Activated CD8-positive, alpha-beta memory T cell treated with anti-CD3 and anti-CD28 coated beads for 4 hours (primary cell): ENCODE results near the gene TULP4.
"Not testable (repeated sequence)": the region's sequence is repeated elsewhere in the genome, so short reads cannot be mapped to it uniquely, and the experiment has no call there.

Source experiments
- DNase-seq, 2 donors: peaks; one replicate each; pipeline ENCODE4 v3.0.0-alpha.2; 2020; ENCODE audit warnings: low read depth in 2 of 2

TULP4 gene

DNA sequence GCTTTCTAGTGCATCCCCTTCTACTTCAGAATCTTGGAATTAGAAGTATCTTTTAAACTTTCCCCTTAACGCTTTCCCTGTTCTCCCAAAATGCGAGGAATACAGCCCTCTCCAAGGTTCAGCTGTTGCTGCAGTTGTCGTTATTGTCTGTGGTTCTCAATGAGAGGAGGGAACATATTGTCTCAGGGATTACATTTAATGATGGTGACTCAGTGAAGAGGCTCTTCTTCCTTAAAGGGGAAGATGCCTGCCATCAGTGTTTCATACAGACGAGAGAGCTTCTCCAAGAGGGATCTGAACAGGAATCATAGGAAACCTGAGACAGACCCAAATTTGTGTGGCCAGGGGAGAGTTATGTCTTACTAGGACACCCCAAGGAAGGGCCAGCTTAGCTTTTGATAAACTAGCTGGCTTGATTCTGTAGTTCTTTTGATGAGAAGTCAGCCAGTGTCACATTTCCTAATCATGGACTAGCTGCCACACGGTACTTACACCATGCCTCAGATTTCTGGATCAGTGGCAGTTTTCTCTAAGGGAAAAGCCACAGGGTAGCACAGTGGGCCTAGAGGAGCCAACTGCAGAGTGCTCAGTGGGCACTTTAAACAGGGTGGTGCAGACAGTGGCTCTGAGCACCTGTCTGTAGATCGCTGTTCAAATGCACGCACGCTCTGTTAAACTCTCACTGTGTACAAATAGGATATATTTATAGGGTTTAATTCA, 187.9 kb downstream of the TULP4 start:
- DNase-seq, result no peak

DNA sequence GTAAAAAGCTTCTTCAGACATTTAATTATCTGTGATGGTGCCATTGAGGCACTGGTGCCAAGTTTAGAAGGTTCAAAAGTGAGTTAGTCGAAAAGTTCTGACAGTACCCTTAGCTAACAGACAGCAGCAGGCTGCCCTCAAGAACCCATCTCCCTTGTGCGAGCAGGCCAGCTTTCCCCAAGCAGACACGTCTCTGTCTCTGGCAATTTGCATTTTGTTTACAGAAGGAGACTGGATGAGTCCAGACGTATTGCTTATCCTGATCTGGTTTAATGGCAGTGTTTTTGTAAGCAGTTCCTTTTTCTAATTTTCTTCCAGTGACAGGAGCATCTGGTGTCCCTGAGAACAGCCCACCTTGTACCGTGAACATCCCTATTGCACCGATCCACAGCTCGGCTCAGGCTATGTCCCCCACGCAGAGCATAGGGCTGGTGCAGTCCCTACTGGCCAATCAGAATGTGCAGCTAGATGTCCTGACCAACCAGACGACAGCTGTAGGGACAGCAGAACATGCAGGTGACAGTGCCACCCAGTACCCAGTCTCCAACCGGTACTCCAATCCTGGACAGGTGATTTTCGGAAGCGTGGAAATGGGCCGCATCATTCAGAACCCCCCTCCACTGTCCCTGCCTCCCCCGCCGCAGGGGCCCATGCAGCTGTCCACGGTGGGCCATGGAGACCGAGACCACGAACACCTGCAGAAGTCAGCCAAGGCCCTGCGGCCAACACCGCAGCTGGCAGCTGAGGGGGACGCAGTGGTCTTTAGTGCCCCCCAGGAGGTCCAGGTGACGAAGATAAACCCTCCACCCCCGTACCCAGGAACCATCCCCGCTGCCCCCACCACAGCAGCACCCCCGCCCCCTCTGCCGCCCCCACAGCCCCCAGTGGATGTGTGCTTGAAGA, 189.3 kb downstream of the TULP4 start:
- no peak for DNase-seq

DNA sequence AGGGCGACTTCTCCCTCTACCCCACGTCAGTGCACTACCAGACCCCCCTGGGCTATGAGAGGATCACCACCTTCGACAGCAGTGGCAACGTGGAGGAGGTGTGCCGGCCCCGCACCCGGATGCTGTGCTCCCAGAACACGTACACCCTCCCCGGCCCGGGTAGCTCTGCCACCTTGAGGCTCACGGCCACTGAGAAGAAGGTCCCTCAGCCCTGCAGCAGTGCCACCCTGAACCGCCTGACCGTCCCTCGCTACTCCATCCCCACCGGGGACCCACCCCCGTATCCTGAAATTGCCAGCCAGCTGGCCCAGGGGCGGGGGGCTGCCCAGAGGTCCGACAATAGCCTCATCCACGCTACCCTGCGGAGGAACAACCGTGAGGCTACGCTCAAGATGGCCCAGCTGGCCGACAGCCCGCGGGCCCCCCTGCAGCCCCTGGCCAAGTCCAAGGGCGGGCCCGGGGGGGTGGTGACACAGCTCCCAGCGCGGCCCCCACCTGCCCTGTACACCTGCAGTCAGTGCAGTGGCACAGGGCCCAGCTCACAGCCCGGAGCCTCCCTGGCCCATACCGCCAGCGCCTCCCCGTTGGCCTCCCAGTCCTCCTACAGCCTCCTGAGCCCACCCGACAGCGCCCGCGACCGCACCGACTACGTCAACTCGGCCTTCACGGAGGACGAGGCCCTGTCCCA, 190.1 kb downstream of the TULP4 start:
- no peak for DNase-seq

DNA sequence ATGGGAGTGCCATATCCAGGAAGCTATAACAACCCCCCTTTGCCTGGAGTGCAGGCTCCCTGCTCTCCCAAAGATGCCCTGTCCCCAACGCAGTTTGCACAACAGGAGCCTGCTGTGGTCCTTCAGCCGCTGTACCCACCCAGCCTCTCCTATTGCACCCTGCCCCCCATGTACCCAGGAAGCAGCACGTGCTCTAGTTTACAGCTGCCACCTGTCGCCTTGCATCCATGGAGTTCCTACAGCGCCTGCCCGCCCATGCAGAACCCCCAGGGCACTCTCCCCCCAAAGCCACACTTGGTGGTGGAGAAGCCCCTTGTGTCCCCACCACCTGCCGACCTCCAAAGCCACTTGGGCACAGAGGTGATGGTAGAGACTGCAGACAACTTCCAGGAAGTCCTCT, 191.0 kb downstream of the TULP4 start:
- no peak for DNase-seq

DNA sequence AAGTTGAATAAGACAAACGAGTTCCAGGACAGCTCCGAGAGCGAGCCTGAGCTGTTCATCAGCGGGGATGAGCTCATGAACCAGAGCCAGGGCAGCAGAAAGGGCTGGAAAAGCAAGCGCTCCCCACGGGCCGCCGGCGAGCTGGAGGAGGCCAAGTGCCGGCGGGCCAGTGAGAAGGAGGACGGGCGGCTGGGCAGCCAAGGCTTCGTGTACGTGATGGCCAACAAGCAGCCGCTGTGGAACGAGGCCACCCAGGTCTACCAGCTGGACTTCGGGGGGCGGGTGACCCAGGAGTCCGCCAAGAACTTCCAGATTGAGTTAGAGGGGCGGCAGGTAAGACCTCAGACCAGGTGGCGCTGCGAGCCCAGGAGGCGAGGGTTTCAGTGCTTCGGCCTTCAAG, 191.6 kb downstream of the TULP4 start:
- no peak for DNase-seq

DNA sequence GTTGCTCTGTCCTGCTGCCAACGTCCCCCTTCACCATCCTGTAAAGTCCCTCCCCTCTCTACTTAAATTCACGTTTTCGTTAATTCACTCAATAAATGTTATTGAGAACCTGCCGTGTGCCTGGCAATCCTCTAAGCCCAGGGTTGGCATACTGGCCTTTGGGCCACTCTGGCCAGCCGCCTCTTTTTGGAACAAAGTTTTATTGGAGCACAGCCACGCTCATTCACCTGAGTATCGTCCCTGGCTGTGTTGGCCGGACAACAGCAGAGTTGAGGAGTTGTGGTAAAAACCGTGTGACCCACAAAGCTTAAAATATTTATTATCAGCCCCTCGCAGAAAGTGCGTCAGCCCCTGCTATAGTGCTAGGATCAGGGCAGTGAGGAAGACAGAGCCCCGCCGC, 192.9 kb downstream of the TULP4 start:
- DNase-seq, result no peak

DNA sequence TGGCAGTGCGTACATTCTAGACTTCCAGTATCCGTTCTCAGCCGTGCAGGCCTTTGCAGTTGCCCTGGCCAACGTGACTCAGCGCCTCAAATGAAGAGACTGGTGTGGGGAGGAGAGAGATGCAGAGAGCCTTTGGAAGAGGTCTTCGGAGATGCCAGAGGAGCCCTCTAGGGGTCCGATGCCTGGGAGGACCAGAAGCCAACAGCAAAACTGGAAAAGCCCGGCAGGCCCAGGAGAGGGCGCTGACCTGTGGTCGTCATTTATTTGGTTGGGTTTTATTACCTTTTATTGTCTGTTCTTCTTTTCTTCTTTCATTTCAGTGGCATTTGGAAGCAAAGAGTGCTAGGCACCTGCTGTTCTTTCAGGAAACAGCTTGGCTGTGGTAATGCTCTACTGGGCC, 194.3 kb downstream of the TULP4 start:
- no peak for DNase-seq

DNA sequence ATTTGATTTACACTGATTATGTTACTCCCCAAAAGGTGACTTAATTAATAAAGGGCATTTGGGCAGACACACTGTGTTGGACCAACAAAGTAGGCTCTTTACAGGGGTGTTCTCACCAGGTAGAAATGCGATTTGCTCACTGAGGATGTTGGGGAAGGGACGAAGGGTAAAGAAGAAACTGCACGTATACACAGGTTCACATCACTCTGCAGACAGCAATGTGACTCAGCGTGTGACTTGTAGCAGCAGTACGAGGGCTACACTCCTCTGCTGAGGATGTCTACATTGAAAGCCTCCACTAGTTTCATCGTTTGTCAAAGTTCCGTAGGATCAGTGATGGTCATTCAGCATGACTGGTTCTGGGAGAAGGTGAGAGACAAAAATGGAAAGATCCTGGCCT, 194.9 kb downstream of the TULP4 start:
- DNase-seq, result no peak

DNA sequence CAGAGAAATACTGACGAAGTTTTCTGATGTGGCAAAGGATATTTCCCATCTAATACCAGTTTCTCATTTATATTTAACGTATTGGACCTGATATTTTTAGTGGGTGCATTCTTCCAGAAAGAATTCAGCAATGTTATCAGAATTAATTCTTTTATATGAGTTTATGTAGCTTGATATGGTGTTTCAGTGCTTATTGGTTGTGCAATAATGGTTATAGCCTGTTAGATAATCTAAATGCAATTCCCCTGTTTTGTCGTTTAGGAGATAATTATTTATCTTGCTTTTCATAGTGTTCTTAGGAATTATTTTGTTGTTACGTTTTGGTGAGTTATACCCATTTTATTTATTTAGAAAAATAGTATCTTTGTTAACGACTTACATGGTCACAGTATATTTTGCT, 196.2 kb downstream of the TULP4 start:
- no peak for DNase-seq

DNA sequence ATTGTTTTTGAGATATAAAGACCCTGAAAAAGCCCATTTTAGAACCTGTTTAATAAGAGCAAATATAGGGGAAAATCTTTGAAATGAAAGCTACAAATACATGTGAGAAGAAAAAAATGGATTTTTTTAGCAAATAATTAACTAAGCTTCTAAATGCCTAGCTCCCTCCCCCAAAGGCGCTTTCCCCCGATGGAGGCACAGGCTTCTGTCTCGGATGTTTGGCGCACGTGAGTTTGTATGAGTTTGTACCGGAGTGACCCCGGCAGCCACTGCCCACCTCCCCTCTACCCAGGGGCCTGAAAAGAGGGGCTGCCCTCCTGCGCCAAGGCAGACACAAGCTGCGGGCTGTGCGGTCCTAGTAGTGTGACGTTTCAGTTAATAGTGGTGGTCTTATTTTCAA, 197.2 kb downstream of the TULP4 start:
- no peak for DNase-seq

DNA sequence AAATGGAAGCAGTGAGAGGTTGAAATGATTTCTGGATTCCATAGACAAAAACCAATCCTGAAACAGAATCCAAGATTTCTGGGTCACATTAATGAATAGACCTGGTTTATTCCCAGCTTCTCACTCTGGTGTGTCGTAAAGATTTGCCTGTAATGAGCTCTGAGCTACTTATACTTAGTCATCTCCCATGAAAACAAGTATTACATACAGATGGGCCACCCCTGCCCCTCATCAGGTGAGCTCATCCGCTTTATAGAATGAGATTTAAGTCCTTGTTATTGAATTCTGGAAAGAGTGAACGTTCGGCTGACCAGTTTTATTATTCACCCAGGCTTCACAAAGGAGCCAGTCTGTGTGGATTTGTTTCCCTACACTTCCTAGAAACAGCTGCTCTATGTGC, 200.5 kb downstream of the TULP4 start:
- no peak for DNase-seq

DNA sequence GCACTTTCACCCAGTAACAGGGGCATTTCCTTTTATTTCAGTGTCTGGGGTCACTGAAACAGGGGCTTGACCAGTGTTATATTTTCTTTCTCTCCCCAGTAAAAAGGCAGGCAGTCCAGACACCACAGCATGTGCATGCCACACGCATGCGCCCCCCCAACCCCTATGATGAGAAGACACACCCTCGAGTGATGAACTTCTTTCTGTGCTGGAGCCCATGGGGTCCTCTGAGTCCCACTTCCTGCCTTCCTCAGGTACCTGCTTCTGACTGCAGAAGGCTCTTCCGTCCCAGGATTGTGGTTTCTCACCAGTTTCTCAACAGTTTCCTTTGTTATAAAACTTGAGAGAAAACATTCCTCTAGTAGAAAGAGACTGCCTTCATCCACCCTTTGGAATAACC, 201.9 kb downstream of the TULP4 start:
- no peak for DNase-seq

DNA sequence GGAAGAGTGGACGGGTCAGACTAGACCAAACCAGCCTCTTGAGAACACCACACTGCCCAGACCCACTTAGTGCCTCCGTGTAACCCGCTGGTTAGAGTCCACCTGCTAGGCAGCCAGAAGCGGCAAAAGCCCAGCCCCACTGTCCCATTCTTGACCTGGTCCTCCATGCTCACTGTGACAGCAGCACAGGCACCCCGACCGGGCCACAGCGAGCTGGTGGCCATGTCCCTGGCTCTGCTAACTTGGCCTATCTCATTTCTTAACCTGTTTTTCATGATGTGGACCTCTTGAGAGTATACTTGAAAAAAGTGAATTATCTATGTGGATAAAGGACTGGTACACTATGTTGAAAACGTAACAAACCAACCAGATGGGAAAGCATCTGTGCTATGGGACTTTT, 202.7 kb downstream of the TULP4 start:
- DNase-seq, result no peak

DNA sequence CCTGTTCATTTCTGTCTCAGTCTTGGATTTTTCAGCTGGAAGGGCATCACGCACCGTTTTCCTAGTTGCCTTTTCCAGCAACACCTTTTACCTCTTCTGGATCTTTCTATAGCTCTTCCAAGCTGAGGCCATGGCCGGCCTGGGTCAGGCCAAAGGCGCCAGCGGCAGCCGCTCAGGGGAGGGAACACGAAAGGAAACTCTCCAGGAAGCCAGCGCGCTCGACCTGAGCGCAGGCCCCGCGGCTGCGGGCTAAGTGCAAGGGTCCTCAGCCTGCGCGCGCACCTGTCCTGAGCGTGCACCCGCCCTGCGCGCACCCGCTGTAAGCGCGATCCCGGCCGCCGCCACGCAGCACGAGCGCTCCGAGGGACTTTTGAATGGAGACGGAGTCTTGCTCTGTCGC, 203.8 kb downstream of the TULP4 start:
- DNase-seq, result no peak

DNA sequence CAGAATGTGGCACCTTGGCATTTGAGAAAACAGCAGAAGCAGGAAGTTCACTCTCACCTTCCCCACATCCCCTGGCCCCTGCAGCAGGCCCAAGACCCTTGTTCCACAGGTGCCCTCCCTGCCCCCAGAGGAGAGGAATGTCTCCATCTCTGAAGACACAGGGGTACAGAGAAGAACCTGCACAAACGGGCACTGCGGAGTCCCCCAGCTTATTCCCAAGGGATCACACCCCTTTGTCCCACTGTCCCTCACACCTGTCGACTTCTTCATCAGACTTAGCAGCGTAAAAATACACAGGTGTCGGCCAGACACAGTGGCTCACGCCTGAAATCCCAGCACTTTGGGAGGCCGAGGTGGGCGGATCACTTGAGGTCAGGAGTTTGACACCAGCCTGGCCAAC, 204.8 kb downstream of the TULP4 start:
- DNase-seq, result no peak

DNA sequence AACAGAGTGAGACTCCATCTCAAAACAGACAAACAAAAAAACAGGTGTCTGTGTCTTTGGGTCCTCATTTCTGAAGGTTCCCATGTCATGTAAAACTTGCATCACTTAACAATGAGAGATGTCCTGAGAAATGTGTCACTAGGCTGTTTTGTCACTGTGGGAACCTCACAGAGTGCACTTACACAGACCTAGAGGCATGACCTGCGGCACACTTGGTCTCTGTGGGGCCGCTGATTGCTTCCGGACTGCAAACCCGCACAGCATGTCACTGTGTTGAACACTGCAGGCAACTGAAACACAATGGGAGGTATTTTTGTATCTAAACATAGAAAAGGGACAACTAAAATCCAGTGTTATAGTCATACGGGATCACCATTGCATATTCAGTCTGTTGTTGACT, 205.3 kb downstream of the TULP4 start:
- no peak for DNase-seq

DNA sequence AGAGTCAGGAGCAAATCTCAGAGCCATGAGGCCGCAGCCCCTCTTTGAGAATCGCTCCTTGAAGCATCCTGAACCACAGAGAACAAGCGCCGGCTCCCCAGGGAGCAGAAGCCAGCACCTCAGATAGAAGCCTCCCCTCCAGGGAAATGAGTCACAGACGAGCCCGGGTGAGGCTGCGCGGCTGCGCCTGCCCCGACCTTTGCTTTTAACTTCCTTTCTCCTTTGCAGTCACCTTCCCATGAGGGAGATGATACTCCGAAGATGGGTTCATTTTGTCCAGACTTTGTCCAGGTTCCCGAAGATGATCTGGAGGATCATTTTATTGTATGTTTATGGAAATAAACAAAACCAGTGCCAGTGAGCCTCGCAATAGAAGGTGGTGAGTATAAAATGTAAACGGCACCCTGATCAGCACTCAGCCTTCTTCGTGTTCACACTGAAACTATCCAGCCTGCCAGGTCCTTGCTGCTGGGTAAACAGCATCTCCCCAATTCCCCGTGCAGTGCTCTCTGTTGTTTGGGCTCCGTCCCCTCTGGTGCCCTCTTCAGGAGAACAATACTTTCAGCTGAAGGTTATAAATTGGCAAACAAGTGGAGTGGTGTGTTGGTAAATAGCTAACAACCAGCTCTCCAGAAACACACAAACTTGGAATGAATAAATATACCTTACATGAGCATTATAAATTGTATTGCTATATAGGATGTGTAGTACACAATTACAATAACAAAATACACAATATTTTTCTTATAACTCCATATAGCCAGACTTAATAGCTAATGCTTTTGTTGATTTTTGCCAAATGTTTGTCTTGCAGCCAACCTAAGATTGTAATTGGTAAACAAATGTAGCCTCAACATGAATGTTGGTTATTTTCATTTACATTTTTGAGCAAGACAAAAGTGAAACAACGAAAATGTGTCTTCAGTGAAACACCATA, 206.2 kb downstream of the TULP4 start:
- no peak for DNase-seq

DNA sequence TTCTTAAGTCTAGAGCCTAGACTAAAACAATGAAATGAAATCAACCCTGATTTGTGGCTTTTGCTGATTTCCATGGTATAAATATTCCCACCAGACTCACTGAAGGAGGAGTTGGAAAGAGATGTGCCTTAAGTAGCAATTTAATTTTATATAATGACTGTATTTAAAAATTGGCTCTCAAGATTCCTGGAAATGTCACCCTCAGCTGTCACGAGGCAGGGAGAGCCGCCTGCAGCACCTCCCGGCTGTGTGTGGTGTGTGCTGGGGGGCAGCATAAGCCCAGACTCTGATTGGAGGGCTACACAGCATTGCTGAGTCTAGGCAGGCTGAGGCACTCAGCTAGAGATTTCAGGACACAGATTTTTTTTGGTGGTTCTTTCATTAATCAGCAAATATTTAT, 207.0 kb downstream of the TULP4 start:
- no peak for DNase-seq

DNA sequence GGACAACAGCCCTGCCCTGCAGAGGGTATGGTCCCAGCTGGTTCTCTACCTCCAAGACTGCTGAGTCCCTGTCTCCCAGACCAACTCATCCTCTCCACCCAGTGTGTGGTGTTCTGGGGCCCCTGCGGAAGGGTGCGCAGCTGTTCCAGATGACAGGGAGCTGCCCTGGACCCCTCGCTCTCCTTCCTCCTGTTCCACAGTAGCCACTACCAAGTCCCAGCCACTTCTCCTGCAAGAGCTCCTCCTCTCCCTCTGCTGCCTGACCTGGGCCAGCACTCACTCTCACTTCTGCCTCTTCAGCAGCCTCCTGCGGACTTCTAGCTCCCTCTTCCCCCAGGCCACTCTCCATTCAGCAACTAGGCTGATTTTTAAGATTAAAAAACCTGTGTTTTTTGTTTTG, 207.5 kb downstream of the TULP4 start:
- DNase-seq, result no peak

DNA sequence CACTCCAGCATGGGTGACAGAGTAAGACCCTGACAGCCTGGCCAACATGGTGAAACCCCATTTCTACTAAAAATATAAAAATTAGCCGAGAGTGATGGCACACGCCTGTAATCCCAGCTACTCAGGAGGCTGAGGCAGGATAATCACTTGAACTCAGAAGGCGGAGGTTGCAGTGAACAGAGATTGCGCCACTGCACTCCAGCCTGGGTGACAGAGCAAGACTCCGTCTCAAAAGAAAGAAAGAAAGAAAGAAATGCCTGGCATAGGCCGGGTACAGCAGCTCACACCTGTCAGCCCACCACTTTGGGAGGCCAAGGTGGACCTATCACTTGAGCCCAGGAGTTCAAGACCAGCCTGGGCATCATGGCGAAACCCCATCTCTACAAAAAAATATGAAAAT, 208.7 kb downstream of the TULP4 start:
- DNase-seq, result not testable (repeated sequence)

DNA sequence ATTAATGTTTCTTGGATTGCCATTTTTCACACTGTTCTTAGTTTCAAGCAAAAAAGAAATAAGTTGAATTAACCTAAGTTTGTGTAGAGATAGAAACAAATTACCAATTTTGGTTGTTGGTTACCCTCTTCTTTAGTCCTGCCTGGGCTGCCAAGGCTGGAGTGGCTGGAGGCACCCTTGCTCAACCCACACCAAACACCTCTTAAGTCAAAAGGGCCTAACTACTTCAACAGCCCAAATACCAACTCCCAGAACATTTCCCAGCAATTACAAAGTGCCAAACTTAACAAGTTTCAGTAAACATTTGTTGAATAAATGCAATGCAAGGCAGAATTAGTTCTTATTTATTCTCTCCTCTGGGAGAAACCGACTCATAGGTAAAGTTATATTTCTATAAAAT, 209.5 kb downstream of the TULP4 start:
- no peak for DNase-seq

DNA sequence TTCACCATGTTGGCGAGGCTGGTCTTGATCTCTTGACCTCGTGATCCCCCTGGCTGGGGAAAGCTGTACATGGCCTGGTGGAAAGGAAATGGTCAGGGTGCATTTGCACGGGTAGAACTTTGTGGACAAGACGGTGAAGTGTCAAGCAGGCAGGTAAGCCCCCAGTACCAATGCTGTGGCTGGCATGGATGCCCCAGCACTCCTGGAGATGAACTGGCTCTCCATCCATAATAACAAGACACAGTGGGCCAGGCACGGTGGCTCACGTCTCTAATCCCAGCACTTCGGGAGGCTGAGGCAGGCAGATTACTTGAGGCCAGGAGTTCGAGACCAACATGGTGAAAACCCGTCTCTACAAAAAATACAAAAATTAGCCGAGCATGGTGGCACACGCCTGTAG, 210.4 kb downstream of the TULP4 start:
- no peak for DNase-seq
